D721Med (cell line): ENCODE measurements around the gene RGS6.

Experiments
- DNase-seq: peaks from one replicate; pipeline ENCODE4 v3.0.0; 2011; ENCODE audit warnings: low spot score; ENCODE audit not compliant: insufficient read length
- FAIRE-seq: peaks from 2 replicates; lab custom pipeline; 2011; peaks lifted over from hg19 to GRCh38; lab: Jason Lieb, UNC
- CTCF ChIP-seq: IDR thresholded peaks from 2 replicates; pipeline ENCODE4 v1.5.1; 2012; ENCODE audit warnings: mild to moderate bottlenecking, control low read depth; ENCODE audit not compliant: insufficient read depth; ENCODE audit errors: missing control alignments

The RGS6 gene

GRCh38 chr14:72591391-72591790, 659.2 kb downstream of the RGS6 start:
- DNase-seq = no peak
- no peak for FAIRE-seq
- TF ChIP-seq CTCF = no peak

GRCh38 chr14:72594099-72594901, 662.1 kb downstream of the RGS6 start:
- no peak for FAIRE-seq
- no peak for DNase-seq
- no peak for TF ChIP-seq CTCF

- FAIRE-seq = no peak
- DNase-seq = no peak
- TF ChIP-seq CTCF = no peak
Measured at GRCh38 chr14:72595152-72595862, 663.1 kb downstream of the RGS6 start.

- no peak for DNase-seq
Measured at GRCh38 chr14:72597252-72598233, 665.3 kb downstream of the RGS6 start.

GRCh38 chr14:72598306-72598705, 666.1 kb downstream of the RGS6 start:
- DNase-seq (no peak), FAIRE-seq (no peak)
- no peak for TF ChIP-seq CTCF

More at GRCh38 chr14:72597252-72598233, 665.3 kb downstream of the RGS6 start:
- no peak for TF ChIP-seq CTCF
- FAIRE-seq = no peak

GRCh38 chr14:72599579-72600470, 667.6 kb downstream of the RGS6 start:
- FAIRE-seq (no peak), DNase-seq (no peak)
- TF ChIP-seq CTCF = no peak
